ENCODE results near the gene CYP4F8. TPM values are rescaled to one million over a fixed set of nuclear protein-coding genes. Genes with fewer than 3 reads are reported as not detected.

Gene CYP4F8
- polyA plus RNA-seq, 1 of the 3 experiments (the other 2 are of a cell fraction) = not detected

DNA sequence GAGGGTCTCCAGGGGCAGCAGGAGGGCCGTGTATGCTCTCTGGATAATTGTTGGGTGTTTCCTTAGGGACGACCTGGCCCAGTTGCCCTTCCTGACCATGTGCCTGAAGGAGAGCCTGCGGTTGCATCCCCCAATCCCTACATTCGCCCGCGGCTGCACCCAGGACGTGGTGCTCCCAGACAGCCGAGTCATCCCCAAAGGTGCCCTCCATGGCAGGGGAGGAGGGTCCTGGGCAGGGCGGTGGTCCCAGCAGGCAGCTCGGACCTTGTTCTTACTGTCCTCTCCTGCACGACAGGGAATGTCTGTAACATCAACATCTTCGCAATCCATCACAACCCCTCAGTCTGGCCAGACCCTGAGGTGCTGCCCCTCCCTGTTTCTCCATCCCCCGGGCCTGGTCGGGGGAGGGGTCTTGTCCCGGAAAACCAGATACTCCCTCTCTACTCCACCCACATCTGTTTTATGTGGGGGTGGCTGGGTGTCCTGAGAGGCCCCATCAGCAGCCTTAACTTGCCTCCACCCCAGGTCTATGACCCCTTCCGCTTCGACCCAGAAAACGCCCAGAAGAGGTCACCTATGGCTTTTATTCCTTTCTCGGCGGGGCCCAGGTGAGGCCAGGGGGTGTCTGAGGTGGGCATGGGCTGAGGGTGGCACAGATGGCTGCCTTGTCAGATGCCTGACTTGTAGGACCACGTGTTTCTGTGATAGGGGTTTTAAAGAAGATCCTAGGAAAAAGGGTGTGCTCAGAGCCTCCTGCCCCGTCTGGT, 13.4 kb downstream of the CYP4F8 start:
- no peaks in the 10 kb centered on the region for H3K4me1 ChIP-seq (ENCODE audit: control insufficient read depth in 1 of 2, insufficient read depth in 2 of 2, low read depth in 1 of 2, low read length in 1 of 2)
- CTCF ChIA-PET = no interaction called here

More for the DNA sequence above, 13.4 kb downstream of the CYP4F8 start:
- H3K9me3 ChIP-seq = no peaks in the 10 kb centered on the region
- no peaks in the 10 kb centered on the region for H3K9me2 ChIP-seq
- no peak overlapping the region for H3K27ac ChIP-seq (ENCODE audit: low read depth in 2 of 2, low read length in 1 of 2)
- no peaks in the 10 kb centered on the region for H3F3A ChIP-seq (replicated peaks; ENCODE audit: insufficient read depth)
- no peaks in the 10 kb centered on the region for H4K20me1 ChIP-seq (ENCODE audit: insufficient read depth)
- TF ChIP-seq GABPA (IDR thresholded peaks at IDR 0.05; ENCODE audit: low read depth) (no peak), ZBTB33 (IDR thresholded peaks at IDR 0.05; ENCODE audit: borderline replicate concordance, low read depth) (no peak), FOSL2 (IDR thresholded peaks at IDR 0.05; ENCODE audit: borderline replicate concordance, low read depth) (no peak), MAX (IDR thresholded peaks at IDR 0.05; ENCODE audit: low read depth) (no peak), NRF1 (IDR thresholded peaks at IDR 0.05; ENCODE audit: low read depth, low read length) (no peak), ELF1 (IDR thresholded peaks at IDR 0.05) (no peak), EP300 (IDR thresholded peaks at IDR 0.05; ENCODE audit: borderline replicate concordance in 1 of 2, low read depth in 1 of 2, low read length in 1 of 2) (no peak), FOXM1 (IDR thresholded peaks at IDR 0.05; ENCODE audit: low read depth) (no peak), GATA2 (CRISPR knock-in tag; IDR thresholded peaks at IDR 0.05) (no peak), CTCF (IDR thresholded peaks at IDR 0.05) (no peak)
- TF ChIP-seq, protein P1, sequence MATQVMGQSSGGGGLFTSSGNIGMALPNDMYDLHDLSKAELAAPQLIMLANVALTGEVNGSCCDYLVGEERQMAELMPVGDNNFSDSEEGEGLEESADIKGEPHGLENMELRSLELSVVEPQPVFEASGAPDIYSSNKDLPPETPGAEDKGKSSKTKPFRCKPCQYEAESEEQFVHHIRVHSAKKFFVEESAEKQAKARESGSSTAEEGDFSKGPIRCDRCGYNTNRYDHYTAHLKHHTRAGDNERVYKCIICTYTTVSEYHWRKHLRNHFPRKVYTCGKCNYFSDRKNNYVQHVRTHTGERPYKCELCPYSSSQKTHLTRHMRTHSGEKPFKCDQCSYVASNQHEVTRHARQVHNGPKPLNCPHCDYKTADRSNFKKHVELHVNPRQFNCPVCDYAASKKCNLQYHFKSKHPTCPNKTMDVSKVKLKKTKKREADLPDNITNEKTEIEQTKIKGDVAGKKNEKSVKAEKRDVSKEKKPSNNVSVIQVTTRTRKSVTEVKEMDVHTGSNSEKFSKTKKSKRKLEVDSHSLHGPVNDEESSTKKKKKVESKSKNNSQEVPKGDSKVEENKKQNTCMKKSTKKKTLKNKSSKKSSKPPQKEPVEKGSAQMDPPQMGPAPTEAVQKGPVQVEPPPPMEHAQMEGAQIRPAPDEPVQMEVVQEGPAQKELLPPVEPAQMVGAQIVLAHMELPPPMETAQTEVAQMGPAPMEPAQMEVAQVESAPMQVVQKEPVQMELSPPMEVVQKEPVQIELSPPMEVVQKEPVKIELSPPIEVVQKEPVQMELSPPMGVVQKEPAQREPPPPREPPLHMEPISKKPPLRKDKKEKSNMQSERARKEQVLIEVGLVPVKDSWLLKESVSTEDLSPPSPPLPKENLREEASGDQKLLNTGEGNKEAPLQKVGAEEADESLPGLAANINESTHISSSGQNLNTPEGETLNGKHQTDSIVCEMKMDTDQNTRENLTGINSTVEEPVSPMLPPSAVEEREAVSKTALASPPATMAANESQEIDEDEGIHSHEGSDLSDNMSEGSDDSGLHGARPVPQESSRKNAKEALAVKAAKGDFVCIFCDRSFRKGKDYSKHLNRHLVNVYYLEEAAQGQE (IDR thresholded peaks at IDR 0.05; ENCODE audit: low read depth, low read length) = no peak
- no peak overlapping the region for H3K4me2 ChIP-seq
- POLR2A ChIA-PET = no interaction called here
- no peak overlapping the region for H3K4me3 ChIP-seq (ENCODE audit: low read depth in 2 of 2, low read length in 1 of 2)
- H3K36me3 ChIP-seq (replicated peaks in 1 of 2; ENCODE audit: control insufficient read depth in 1 of 2, insufficient read depth in 2 of 2, low read length in 1 of 2) = no peaks in the 10 kb centered on the region
- no peaks in the 10 kb centered on the region; the same call in 1 of the 2 replicates for H3K27me3 ChIP-seq (ENCODE audit: insufficient read depth)
- H2AFZ ChIP-seq (ENCODE audit: low read depth) = no peak overlapping the region
- 16% methylated on average over 17 of the region's 22 CpGs for WGBS (ENCODE audit: low lambda C conversion rate)
- H3K79me2 ChIP-seq (ENCODE audit: insufficient read depth) = no peaks in the 10 kb centered on the region
- H3K9ac ChIP-seq = no peak overlapping the region
- no peak for DNase-seq

Data from SK-N-SH (cell line).